Endodermal cell (in vitro differentiated cells): ENCODE results near the gene FGF18. TPM values are rescaled to one million over a fixed set of nuclear protein-coding genes. Genes with fewer than 3 reads are reported as not detected.

Source experiments
- DNase-seq: peaks from one replicate; pipeline ENCODE4 v3.0.0-alpha.2; 2017
- H3K27ac ChIP-seq: 2 replicates; pipeline ENCODE4 v1.5.1; 2013; ENCODE audit warnings: mild to moderate bottlenecking, low read depth, low read length, moderate library complexity
- H3K27me3 ChIP-seq: 2 replicates; pipeline ENCODE4 v1.6.1; 2013; ENCODE audit warnings: mild to moderate bottlenecking, low read length, moderate library complexity; ENCODE audit not compliant: insufficient read depth, control insufficient read depth, poor library complexity, severe bottlenecking
- H3K36me3 ChIP-seq: 2 replicates; pipeline ENCODE4 v1.7.0; 2013; ENCODE audit warnings: mild to moderate bottlenecking, low read length, moderate library complexity; ENCODE audit not compliant: control insufficient read depth, insufficient read depth
- H3K4me1 ChIP-seq: one replicate; pipeline ENCODE4 v1.7.0; 2013; ENCODE audit warnings: low read length; ENCODE audit not compliant: control insufficient read depth, insufficient read depth
- H3K4me3 ChIP-seq: 2 replicates; pipeline ENCODE4 v1.5.1; 2013; ENCODE audit warnings: mild to moderate bottlenecking, low read length, moderate library complexity
- H3K9ac ChIP-seq: 2 replicates; pipeline ENCODE4 v1.6.1; 2013; ENCODE audit warnings: mild to moderate bottlenecking, low read length, moderate library complexity; ENCODE audit not compliant: poor library complexity, severe bottlenecking; ENCODE audit errors: extremely low read depth
- H3K9me3 ChIP-seq: 2 replicates; pipeline ENCODE4 v1.6.1; 2013; ENCODE audit warnings: mild to moderate bottlenecking, low read length, moderate library complexity; ENCODE audit not compliant: control insufficient read depth
- H3K27ac Mint-ChIP-seq: 2 replicates; pipeline ENCODE4 v1.8.0; 2020; ENCODE audit warnings: mixed read lengths
- H3K27me3 Mint-ChIP-seq: 2 replicates; pipeline ENCODE4 v1.8.0; 2021; ENCODE audit warnings: mild to moderate bottlenecking, mixed read lengths; ENCODE audit not compliant: insufficient read depth
- H3K36me3 Mint-ChIP-seq: 2 replicates; pipeline ENCODE4 v1.8.0; 2020; ENCODE audit warnings: low read depth, mixed read lengths
- H3K4me1 Mint-ChIP-seq: 2 replicates; pipeline ENCODE4 v1.8.0; 2020; ENCODE audit warnings: mixed read lengths
- H3K4me3 Mint-ChIP-seq: 2 replicates; pipeline ENCODE4 v1.8.0; 2020; ENCODE audit warnings: mild to moderate bottlenecking, moderate library complexity, mixed read lengths
- H3K9me3 Mint-ChIP-seq: 2 replicates; pipeline ENCODE4 v1.8.0; 2020; ENCODE audit warnings: mild to moderate bottlenecking, mixed read lengths
- CTCF ChIP-seq: fragments of 200-600 bp; sonication (generic); conservative IDR thresholded peaks from 2 replicates; pipeline ENCODE4 v1.5.0; 2021; ENCODE audit warnings: antibody characterized with exemption, mild to moderate bottlenecking
- WGBS, 2 experiments: methylation state at CpG; one replicate each; pipeline versions ENCODE4 v1.1.5 to v1.1.7; 2013; ENCODE audit warnings: missing lambda C conversion rate in 2 of 2, mixed read lengths in 1 of 2; ENCODE audit not compliant: insufficient coverage in 1 of 2, insufficient read length in 1 of 2; 5-methylcytosine and 5-hydroxymethylcytosine counted together
- total RNA-seq, 2 donors: library from RNA; stranded (reverse); fragmentation: NEBNext Ultra II Directional in 1 of 2; extraction: Animal tissue kit (Norgen Biotek cat#: 25700) in 1 of 2; gene quantifications; 2 replicates in 1 of 2; 3 replicates in 1 of 2; pipeline ENCODE4 v1.2.1, GENCODE V29; 2021

Gene FGF18
- total RNA-seq, 2 donors from 2014 or later, result 0.44 to 0.57 TPM

GRCh38 chr5:171387970-171388815 lies 31.3 kb upstream of the FGF18 start:
- Histone ChIP-seq H3K9ac (peak overlapping the region; percentile 97), H3K27me3 (no peaks in the 10 kb centered on the region), H3K27ac (peak overlapping the region; percentile 90), H3K9me3 (no peaks in the 10 kb centered on the region), H3K36me3 (peaks cover 48% of the 10 kb centered on the region), H3K4me1 (no peaks in the 10 kb centered on the region), H3K4me3 (peak overlapping the region; percentile 97)
- DNase-seq, result peak; percentile 87
- H3K9me3 Mint-ChIP-seq, result peaks cover 2% of the 10 kb centered on the region
- peak overlapping the region; percentile 100 for H3K27ac Mint-ChIP-seq
- H3K36me3 Mint-ChIP-seq, result peaks cover 52% of the 10 kb centered on the region
- peak overlapping the region; percentile 99 for H3K4me3 Mint-ChIP-seq
- TF ChIP-seq CTCF, result no peak
- WGBS, 2 experiments, result 0% methylated on average over 18 to 56 of the region's 56 CpGs
- H3K27me3 Mint-ChIP-seq, result no peaks in the 10 kb centered on the region
- H3K4me1 Mint-ChIP-seq, result peaks cover 27% of the 10 kb centered on the region

DNA sequence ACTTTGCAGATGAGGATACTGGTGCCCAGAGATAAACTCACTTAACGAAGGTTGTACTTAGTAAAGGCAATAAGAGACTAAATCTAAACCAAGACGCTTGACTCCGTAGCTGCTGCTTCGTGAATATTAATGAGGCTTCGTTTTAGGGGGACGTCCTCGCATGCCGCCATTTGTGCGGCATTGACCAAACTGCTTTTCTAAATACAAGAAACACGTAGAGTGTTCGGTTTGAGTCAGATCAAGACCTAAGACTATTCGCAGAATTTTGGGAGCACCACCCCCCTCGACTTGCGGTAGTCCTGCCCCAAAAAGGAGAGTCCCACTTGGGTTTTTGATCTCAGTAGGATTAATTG lies 30.7 kb upstream of the FGF18 start:
- peak overlapping the region; percentile 99 for H3K4me3 Mint-ChIP-seq
- H3K4me1 ChIP-seq, result no peaks in the 10 kb centered on the region
- peaks cover 27% of the 10 kb centered on the region for H3K4me1 Mint-ChIP-seq
- H3K36me3 Mint-ChIP-seq, result peaks cover 58% of the 10 kb centered on the region
- TF ChIP-seq CTCF, result no peak
- peak overlapping the region; percentile 100 for H3K27ac Mint-ChIP-seq
- no peak for DNase-seq
- H3K9me3 Mint-ChIP-seq, result peaks cover 2% of the 10 kb centered on the region
- H3K27me3 ChIP-seq, result no peaks in the 10 kb centered on the region
- H3K27ac ChIP-seq, result peak overlapping the region; percentile 82
- WGBS, 2 experiments, result 0 to 1% methylated on average over 14 of the region's 14 CpGs
- no peaks in the 10 kb centered on the region for H3K9me3 ChIP-seq
- H3K4me3 ChIP-seq, result peak overlapping the region; percentile 97
- peak overlapping the region; percentile 97 for H3K9ac ChIP-seq
- H3K27me3 Mint-ChIP-seq, result no peaks in the 10 kb centered on the region
- peaks cover 54% of the 10 kb centered on the region for H3K36me3 ChIP-seq

DNA sequence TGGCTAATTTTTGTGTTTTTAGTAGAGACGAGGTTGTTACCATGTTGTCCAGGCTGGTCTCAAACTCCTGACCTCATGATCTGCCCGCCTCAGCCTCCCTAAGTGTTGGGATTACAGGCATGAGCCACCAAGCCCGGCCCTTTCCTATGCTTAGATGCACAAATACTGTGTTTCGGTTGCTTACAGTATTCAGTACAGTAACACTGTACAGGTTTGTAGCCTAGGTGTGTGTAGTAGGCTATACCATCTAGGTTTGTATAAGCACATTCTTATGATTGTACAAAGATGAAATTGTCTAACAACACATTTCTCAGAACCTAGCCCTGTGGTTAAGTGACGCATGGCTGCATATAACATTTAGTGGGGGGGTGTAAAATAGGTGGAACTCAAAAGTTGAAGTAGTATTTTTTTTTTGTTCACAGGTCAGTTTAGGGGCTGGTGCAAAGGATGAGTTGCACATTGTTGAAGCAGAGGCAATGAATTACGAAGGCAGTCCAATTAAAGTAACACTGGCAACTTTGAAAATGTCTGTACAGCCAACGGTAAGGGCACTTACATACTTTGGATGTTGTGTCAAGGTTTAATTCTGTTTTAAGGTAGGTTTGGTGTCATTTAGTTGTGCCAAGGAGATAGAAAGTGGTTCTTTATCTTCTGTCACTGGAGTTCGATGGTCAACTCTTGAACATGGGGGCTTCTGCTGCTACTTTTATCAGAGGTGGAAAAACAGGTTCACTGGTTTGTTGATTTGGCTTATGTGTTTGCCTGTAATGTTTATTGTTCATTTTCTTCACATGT lies 28.4 kb upstream of the FGF18 start:
- no peak for DNase-seq
- peaks cover 2% of the 10 kb centered on the region for H3K9me3 Mint-ChIP-seq
- peaks cover 80% of the 10 kb centered on the region for H3K36me3 Mint-ChIP-seq
- peaks cover 3% of the 10 kb centered on the region for H3K4me1 ChIP-seq
- peaks cover 33% of the 10 kb centered on the region for H3K4me1 Mint-ChIP-seq
- H3K27ac ChIP-seq, result no peak overlapping the region
- no peak for TF ChIP-seq CTCF
- H3K27ac Mint-ChIP-seq, result peak overlapping the region; percentile 100
- 79 to 82% methylated on average over 5 to 8 of the region's 8 CpGs for WGBS, 2 experiments
- peak overlapping the region; percentile 97 for H3K4me3 ChIP-seq
- peak overlapping the region; percentile 17 for H3K9ac ChIP-seq
- no peaks in the 10 kb centered on the region for H3K9me3 ChIP-seq
- H3K27me3 ChIP-seq, result no peaks in the 10 kb centered on the region
- peak overlapping the region; percentile 99 for H3K4me3 Mint-ChIP-seq
- peaks cover 76% of the 10 kb centered on the region for H3K36me3 ChIP-seq
- H3K27me3 Mint-ChIP-seq, result no peaks in the 10 kb centered on the region
